Neural progenitor cell (in vitro differentiated cells): ENCODE data around the gene ADAP2.
"Not testable (repeated sequence)": the region's sequence is repeated elsewhere in the genome, so short reads cannot be mapped to it uniquely, and the experiment has no call there.

Source experiments
- CTCF ChIP-seq: fragments of 200-600 bp; sonication (generic); IDR thresholded peaks from 2 replicates; pipeline ENCODE4 v1.5.1; 2017; ENCODE audit warnings: antibody characterized with exemption, mild to moderate bottlenecking
- EZH2 ChIP-seq: fragments of 200-600 bp; sonication (generic); IDR thresholded peaks from 2 replicates; pipeline ENCODE4 v1.6.1; 2017; ENCODE audit warnings: antibody characterized with exemption, mild to moderate bottlenecking, moderate library complexity
- EZH2phosphoT487 ChIP-seq: fragments of 200-600 bp; sonication (generic); IDR thresholded peaks from 2 replicates; pipeline ENCODE4 v1.6.1; 2017; ENCODE audit warnings: antibody characterized with exemption

GRCh38 chr17:30979919-30980318, 58.2 kb downstream of the ADAP2 start:
- not testable (repeated sequence) for TF ChIP-seq CTCF, EZH2, EZH2phosphoT487
